Measurements from ENCODE around the gene CTCFL.

Gene CTCFL

DNA sequence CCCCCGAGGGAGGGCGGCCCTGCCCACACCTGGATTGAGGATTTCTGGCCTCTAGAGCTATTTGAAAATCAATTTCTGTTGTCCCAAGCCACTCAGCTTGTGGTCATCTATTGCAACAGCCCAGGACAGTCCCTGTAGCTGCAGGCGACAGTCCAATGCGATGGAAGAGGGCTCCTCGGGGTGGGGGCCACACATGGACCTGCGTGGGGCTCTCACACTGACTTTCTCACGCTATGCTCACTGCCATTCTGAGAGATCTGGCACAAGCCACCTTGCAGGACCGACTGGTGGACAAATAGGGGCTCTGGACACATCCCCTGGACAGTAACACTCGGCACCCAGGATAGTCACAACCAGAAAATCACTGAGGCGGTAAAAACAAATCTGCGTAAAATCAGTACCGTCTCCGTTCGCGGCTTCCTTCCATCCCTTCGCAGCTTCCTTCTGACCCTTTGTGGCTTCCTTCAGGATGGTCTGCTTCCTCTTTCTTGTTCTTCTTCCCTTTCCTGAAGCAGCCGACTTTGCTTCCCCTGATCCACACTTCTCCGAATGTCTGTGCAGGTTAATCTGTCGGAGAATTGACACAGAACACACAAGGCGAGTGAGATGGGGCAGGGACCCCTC is 21.8 kb downstream of the CTCFL start:
- DNase-seq = no peak
- peaks cover 67% of the 10 kb centered on the region for H3K4me1 Mint-ChIP-seq
- no peak overlapping the region for H3K4me3 Mint-ChIP-seq
- TF ChIP-seq, protein P1, sequence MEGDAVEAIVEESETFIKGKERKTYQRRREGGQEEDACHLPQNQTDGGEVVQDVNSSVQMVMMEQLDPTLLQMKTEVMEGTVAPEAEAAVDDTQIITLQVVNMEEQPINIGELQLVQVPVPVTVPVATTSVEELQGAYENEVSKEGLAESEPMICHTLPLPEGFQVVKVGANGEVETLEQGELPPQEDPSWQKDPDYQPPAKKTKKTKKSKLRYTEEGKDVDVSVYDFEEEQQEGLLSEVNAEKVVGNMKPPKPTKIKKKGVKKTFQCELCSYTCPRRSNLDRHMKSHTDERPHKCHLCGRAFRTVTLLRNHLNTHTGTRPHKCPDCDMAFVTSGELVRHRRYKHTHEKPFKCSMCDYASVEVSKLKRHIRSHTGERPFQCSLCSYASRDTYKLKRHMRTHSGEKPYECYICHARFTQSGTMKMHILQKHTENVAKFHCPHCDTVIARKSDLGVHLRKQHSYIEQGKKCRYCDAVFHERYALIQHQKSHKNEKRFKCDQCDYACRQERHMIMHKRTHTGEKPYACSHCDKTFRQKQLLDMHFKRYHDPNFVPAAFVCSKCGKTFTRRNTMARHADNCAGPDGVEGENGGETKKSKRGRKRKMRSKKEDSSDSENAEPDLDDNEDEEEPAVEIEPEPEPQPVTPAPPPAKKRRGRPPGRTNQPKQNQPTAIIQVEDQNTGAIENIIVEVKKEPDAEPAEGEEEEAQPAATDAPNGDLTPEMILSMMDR (IDR thresholded peaks at IDR 0.05) = no peak
- no peaks in the 10 kb centered on the region for H3K36me3 Mint-ChIP-seq (ENCODE audit: low read depth)
- no peak overlapping the region for H3K27ac Mint-ChIP-seq
- peaks cover 25% of the 10 kb centered on the region for H3K27me3 Mint-ChIP-seq (ENCODE audit: low read depth, poor library complexity)
- peaks cover 2% of the 10 kb centered on the region for H3K9me3 Mint-ChIP-seq

DNA sequence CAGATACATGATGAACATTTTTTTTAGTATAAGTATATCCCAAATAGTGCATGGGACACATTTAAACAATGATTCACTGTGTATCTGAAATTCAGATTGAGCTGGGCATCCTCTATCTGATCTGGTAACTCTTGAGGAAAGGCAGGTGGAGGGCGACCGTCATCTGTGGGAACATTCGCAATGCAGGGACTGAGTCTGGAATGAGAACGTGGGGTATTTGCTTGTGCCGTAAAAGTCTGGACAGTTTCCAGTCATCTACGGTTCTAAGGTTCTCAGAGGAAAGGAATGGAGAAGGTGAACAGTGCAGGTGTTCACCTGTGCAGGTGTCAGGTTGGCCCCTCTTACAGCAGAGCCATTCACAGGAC is 22.6 kb downstream of the CTCFL start:
- Mint-ChIP-seq H3K4me3 (no peak overlapping the region), H3K27ac (no peak overlapping the region), H3K36me3 (ENCODE audit: low read depth) (no peaks in the 10 kb centered on the region), H3K9me3 (no peaks in the 10 kb centered on the region), H3K4me1 (peaks cover 68% of the 10 kb centered on the region), H3K27me3 (ENCODE audit: low read depth, poor library complexity) (peaks cover 26% of the 10 kb centered on the region)
- DNase-seq = no peak
- TF ChIP-seq, protein P1 (IDR thresholded peaks at IDR 0.05) = no peak

DNA sequence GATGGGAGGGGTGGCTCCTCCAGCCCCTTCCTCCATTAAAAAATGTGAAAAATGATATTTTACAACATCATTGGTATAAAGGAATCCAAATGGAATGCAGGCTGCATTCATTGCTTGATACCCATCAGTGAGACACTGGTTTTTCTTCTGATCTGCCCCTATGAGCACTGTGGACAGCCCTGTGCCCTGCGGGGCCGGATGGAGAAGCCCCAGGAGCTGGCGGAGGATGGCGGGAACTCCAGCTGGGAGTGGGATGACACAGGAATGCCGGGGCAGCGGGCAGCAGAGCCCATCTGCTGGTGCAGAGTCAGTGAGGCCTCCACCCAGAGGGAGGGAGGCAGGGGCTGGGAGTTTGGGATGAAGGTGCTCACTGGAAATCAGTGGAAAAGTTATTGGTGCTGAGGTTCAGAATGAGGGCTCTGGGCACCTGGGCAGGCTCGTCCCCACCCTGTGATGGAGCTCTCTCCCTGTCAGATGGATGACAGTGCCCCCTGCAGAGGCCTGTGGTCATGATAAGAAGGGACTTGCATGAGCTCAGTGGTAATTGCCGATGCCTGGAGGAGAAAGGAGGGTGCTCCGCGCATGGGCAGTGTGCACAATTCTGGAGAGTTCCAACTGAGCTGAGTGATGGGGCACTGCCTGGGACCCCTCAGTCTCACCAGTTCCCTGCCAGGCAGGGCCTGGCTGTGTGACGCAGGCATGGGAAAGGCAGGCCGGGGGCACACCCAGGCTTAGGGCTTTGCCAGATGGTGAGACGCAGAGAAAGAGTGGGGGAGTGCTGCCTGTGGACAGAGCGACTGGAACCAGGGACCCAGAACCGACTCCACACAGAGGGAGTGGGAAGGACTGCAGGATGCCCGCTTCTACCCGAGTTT is 23.2 kb downstream of the CTCFL start:
- Mint-ChIP-seq H3K27ac (no peak overlapping the region), H3K4me1 (peaks cover 66% of the 10 kb centered on the region)

DNA sequence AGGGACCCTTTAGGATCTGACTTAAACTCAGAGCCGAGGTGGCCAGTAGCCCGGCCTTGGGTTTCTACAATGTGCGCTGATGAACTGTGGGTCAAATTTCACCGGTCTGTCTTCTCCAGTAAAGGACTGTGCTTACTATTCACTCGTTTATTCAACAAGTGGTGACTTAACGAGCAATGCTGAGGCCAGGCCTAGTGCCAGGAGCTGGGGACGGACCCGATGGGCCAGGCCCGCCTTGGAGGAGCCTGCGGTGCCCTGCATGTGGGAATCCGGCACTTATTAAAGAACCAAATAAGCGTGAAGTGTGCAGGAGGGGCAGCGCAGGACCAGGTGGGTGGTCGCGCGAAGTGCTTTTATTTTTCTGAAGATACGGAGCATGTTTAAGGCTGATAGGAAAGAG is 24.0 kb downstream of the CTCFL start:
- peaks cover 59% of the 10 kb centered on the region for H3K4me1 Mint-ChIP-seq
- TF ChIP-seq, protein P1 (IDR thresholded peaks at IDR 0.05) = no peak
- peaks cover 31% of the 10 kb centered on the region for H3K27me3 Mint-ChIP-seq (ENCODE audit: low read depth, poor library complexity)
- peaks cover 7% of the 10 kb centered on the region for H3K9me3 Mint-ChIP-seq
- H3K27ac Mint-ChIP-seq = peak overlapping the region; percentile 64
- H3K36me3 Mint-ChIP-seq (ENCODE audit: low read depth) = no peaks in the 10 kb centered on the region
- no peak for DNase-seq
- H3K4me3 Mint-ChIP-seq = peak overlapping the region; percentile 43

More for the DNA sequence above, 23.2 kb downstream of the CTCFL start:
- H3K9me3 Mint-ChIP-seq = peaks cover under 1% of the 10 kb centered on the region
- DNase-seq = no peak
- no peak overlapping the region for H3K4me3 Mint-ChIP-seq
- TF ChIP-seq, protein P1 (IDR thresholded peaks at IDR 0.05) = no peak
- peaks cover 32% of the 10 kb centered on the region for H3K27me3 Mint-ChIP-seq (ENCODE audit: low read depth, poor library complexity)
- H3K36me3 Mint-ChIP-seq (ENCODE audit: low read depth) = no peaks in the 10 kb centered on the region

DNA sequence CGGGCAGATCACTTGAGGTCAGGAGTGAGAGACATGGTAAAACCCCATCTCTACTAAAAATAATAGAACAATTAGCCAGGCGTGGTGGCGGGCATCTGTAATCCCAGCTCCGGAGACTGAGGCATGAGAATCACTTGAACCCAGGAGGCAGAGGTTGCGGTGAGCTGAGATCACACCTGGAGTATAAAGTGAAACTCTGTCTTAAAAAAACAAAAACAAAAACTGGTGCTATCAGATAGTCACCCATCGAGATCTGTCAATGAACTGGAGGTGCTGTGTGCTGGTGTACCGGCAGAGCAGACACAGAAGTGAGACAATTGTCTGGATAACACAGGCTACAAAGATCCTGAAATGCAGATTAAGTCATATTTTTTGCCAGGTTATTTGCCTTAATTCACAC is 24.7 kb downstream of the CTCFL start:
- Mint-ChIP-seq H3K4me3 (no peak overlapping the region), H3K27me3 (ENCODE audit: low read depth, poor library complexity) (peaks cover 29% of the 10 kb centered on the region), H3K27ac (no peak overlapping the region), H3K4me1 (peaks cover 55% of the 10 kb centered on the region), H3K9me3 (peaks cover 8% of the 10 kb centered on the region), H3K36me3 (ENCODE audit: low read depth) (no peaks in the 10 kb centered on the region)
- DNase-seq = no peak
- TF ChIP-seq, protein P1 (IDR thresholded peaks at IDR 0.05) = no peak

All from nephron progenitor cell (in vitro differentiated cells).